Measurements from ENCODE around the gene UCN2. TPM values are rescaled to one million over a fixed set of nuclear protein-coding genes. Genes with fewer than 3 reads are reported as not detected.
"Not testable (repeated sequence)": the region's sequence is repeated elsewhere in the genome, so short reads cannot be mapped to it uniquely, and the experiment has no call there.

The UCN2 gene
- polyA plus RNA-seq, 3 donors: 0.26 to 0.51 (median 0.40) TPM

DNA sequence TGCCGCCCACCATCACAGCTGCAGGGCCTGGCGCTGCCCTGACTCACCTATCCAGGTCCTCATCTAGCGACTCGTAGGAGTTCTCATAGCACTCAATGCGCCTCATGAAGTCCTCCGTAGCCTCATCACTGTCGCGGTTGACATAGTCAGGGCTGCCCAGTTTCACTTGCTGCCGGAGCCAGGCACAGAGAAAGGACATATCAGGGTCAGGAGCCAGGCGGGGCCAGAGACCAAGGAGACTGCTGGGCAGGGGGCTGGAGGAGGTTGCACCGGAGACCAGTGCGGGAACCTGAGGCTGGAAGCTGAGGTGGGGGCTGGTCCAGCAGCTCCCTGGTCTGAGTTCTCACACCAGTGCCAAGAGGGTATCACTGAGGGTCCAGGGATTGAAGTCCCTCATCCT, 25.1 kb downstream of the UCN2 start:
- no peak for DNase-seq

DNA sequence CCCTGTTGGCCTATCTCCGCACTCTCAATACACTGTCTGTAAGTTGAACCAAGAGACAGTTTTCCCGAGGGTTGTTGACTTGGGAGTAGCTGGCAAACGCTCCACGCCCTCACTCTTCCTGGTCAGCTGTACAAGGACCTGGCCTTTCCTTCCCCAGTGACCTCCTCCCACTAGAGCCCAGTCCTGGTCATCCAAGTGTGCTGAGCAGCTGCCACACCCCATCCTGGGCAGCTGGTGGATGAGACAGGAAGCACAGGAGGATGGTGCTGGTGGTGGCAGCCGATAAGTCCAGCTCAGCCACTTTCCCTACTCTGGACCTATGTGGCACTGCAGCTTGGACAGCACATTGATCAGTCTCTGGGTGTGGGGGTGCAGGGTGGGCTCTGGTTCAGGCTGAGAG, 26.8 kb downstream of the UCN2 start:
- DNase-seq: no peak

DNA sequence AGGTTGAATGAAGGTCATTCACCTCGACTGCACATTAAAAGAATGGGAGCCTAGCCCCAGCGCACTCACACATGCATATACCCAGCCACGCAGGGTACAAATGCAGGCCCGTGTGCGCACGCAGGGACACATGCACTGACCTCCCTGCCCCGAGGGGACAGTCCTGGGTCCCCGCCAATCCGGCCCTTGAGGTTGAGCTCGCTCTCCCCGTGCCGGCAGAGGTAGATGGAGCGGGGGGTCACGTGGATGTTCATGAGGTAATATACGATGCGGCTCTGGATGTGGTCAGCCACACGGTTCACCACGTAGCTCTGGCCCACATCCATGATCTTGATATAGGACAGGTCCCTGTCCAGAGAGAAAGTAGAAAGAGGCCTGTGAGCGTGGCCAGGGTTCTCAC, 27.5 kb downstream of the UCN2 start:
- no peak for DNase-seq

DNA sequence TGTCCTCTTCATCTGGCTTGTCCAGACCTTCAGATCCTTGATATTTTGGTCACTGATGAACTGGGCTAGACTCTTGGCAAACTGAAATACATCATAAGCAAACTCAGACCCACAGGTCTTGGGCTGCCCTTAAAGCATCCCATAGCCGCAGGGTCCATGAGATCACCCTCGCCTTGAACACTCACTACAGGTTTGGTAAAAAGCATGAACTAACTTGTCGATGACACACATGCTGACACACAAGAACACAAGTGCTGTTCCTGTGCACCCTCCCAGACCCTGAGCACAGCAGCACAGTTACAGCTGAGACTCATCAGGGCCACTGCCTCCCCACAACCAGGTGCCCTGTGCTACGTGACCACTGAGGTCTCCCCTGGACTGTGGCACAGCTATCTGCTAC, 28.0 kb downstream of the UCN2 start:
- no peak for DNase-seq

DNA sequence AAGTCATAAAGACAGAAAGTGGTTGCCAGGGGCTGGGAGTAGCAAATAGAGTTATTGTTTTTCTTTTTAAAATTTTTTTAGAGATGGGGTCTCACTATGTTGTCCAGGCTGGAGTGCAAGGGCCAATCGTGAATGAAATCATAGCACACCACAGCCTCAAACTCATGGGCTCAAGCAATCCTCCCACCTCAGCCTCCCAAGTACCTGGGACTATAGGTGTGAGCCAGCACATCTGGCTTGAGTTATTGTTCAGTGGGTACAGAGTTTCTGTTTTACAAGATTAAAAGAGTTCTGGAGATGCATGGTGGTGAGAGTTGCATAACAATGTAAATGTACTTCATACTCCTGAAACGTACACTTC, 30.6 kb downstream of the UCN2 start:
- DNase-seq: no peak

DNA sequence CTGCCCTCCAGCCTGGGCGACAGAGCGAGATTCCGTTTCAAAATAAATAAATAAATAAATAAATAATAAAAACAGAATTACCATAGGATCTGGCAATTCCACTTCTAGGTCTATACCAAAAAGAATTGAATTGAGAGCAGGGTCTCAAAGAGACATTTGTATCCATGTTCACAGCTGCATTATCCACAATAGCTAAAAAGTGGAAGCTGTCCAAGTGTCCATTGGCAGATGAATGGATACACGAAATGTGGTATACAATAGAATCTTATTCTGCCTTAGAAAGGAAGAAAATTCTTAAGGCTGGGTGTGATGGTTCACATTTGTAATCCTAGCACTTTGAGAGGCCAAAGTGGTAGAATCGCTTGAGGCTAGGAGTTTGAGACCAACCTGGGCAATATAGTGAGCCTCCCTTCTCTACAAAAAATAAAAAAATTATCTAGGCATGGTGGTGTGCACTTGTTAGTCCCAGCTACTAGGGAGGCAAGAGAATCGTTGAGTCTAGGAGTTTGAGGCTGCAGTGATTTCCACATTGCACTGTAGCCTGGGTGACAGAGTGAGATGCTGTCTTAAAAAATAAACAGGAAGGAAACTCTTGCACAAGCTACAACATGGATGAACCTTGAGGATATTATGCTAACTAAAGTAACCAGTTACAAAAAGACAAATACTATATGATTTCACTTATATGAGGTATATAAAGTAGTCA, 31.2 kb downstream of the UCN2 start:
- no peak for DNase-seq

DNA sequence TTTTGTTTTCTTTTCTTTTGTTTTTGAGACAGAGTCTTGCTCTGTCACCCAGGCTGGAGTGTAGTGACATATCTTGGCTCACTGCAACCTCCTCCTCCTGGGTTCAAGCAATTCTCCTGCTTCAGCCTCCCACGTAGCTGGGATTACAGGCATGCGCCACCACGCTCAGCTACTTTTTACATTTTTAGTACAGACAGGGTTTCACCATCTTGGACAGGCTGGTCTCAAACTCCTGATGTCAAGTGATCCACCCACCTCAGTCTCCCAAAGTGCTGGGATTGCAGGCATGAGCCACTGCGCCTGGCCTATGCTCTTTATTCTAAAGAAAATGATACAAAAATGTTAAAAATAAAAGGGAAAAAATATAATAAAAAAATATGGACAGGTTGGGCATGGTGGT, 32.9 kb downstream of the UCN2 start:
- not testable (repeated sequence) for DNase-seq

DNA sequence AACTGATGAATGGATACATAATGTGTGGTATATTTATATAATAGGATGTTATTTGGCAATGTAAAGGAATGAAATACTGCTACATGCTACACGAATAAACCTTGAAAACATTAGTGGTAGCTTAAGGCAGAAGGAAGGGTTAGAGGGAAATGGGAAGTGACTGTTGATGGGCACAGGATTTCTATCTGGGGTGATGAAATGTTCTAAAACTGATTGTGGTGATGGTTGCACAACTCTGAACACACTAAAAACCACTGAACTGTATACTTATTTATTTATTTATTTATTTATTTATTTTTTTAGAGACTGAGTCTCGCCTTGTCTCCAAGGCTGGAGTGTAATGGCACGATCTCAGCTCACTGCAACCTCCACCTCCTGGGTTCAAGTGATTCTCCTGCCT, 34.8 kb downstream of the UCN2 start:
- DNase-seq: no peak

DNA sequence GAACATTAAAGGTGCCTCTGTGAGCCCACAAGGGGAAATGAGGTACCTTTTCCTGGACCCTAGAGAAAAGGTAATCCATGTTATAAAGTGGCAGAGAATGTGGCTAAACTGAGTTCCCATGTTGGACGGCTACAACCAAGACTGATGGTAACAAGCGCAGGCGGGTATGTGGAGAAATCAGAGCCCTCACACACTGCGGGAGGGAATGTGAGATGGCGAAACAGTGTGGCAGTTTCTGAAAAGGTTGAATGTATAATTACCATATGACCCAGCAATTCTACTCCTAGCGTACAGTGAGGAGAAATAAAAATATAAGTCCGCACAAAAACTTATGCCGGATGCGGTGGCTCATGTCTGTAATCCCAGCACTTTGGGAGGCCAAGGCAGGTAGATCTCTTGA, 35.5 kb downstream of the UCN2 start:
- DNase-seq: no peak

DNA sequence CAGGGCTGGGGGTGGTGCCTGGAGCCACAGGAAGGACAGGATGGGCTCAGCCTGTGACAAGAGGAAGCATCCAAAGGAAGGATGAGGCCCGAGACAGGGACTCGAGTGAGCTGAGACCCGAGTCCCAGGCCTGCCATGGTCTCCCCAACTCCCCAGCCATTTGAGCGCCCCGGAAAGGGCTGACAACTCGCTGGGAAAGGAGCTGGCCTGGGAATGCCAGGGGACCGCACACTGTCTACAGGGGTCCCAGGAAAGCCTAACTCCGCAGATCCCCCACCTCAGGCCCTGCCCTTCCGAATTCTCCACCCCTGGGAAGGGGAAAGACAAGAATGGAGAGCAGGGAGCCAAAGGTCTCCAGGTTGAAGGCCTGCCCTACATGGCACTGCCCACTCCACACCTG, 38.6 kb downstream of the UCN2 start:
- no peak for DNase-seq

DNA sequence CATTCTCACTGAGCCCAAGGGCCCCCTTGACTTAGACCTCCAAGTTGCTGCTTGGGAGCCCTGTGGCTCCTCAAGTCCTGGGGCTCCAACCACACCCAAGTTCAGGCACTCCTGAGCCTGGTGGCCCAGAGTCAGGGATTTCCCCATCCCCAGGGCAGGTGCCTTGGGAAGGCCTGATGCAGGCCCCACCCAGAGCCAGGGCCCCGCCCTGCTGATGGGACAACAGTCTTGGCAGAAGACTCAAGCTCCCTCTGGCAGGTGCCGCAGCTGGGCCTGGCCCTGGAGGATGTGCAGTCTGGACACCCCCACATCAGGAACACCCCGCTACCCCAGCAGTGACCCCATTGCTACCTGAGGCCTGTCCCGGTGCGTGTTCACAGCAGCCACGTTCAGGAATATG, 41.9 kb downstream of the UCN2 start:
- no peak for DNase-seq

DNA sequence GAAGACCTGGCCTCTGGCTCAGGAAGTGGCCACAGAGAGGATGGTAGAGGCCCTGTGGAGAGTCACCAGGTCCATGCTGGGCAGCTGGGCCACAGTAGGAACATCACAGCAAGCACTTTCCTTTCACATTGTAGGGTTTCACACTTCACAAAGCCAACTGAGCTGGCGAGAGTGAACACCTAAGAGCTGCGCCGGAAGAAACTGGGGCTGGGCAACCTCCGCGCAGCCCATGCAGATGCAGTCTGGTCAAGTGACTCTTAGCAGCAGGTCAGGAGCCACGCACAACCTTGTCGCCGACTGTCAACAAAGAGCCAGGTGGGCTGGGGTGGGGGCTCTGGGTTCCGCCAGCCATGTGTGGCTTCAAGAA, 44.3 kb downstream of the UCN2 start:
- no peak for DNase-seq

DNA sequence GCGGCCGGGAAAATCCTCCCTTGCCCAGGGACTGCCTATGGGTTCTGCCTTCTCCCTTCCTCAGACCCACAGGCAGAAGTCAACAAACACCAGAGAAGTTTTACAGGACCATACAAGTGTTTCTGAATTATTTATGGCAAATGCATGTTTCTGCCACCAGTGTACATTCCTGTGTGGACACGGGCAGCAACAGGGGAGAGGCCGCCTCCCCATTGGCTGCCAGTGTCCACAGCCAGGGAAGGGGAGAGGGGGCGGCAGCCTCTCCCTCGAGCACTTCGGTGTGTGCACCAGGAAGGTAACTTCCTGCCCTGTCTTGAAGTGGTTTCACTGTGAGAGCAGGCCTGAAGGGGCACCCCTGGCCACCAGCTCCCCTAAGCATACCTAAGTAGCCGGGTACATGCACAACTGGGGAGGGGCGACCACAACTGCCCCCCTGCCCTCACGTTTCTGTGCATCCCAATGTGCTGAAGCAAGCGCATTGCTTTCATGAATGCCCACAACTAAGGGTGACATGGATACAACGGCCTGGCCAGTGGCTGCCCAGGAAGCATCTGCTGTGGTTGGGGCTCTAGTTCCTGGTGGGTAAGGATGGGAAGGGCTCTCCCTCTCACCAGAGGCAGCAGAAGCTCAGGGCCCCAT, 44.8 kb downstream of the UCN2 start:
- no peak for DNase-seq

DNA sequence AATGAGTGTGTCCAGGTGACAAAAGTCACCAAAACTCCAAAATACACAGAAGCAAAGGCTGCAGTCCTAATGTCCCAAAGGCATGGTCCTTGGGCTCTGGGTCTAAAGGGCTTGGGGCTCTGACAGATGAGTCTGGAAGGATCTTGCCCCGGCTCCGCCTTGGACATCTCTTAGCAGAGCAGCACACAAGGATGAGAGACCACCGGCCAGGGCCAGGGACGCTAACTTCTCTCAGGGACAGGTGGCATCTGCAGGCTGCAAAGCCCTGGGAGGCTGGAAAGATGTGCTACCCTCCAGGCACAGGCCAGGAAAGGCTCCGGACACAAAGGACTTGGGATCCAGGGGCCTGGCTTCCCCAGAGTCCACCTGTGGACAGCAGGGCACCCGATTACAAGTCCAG, 45.5 kb downstream of the UCN2 start:
- DNase-seq: no peak

DNA sequence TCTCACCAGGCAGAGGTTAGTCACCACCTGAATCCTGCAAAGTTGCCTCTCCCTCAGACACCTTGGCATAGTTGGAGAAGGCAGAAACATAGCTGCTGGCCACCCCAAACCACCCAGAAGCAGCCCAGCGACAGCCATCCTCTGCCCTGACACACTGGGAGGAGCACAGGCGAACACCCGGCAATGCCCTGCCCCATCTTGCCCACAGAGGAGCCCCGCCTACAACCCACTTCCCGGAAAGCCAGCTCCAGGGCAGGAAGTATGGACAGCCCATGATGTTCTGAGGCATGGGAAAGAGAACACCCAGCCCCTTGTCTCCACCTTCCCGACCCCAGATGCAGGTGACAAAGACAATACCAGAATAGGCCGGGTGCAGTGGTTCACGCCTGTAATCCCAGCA, 47.0 kb downstream of the UCN2 start:
- no peak for DNase-seq

DNA sequence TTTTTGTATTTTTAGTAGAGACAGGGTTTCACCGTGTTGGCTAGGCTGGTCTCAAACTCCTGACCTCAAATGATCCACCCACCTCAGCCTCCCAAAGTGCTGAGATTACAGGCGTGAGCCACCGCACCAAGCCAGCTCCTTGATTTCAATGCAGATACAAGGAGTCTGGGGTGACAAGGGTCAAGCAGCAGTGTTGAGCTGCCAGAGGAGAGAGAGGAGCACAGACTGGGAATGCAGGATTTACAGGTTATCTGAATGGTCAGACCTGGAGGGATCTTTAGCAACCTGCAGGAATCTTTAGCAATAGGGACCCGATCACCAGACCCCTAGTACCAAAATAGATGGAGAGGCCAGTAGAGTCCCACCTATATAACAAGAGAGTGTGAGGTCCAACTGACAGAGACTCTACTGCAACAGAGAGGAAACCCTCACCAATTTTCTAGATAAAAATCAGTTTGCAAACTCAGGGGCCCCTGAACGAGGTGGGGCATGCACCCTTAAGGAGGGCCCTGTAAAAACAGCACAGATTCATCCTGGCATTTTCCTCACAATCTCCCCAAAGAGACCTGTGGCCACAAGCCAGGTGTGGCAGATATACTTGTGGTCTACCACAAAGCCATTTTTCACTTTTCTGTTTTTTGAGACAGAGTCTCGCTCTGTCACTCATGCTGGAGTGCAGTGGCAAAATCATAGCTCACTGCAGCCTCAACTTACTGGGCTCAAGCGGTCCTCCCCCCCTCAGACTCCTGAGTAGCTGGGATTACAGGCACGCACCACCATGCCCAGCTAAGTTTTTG, 49.0 kb downstream of the UCN2 start:
- DNase-seq: no peak

Other genes starting within 250 kb of the UCN2 start
- under 1 TPM in 2 of 3 donors, not detected in 1; 0.33 to 0.95 TPM for gene SPINK8, start 230.1 kb downstream of the UCN2 start, polyA plus RNA-seq (ENCODE audit: insufficient read length in 3 of 3)
- gene FBXW12, start 191.6 kb downstream of the UCN2 start, polyA plus RNA-seq (ENCODE audit: insufficient read length in 3 of 3): 1 to 10 TPM in 2 of 3 donors, under 1 TPM in 1; 0.34 to 1.2 (median 1.1) TPM
- 100 to 1,000 TPM; 181 to 239 (median 234) TPM for gene PLXNB1, start 133.7 kb downstream of the UCN2 start, polyA plus RNA-seq (ENCODE audit: insufficient read length in 3 of 3)
- gene CCDC51, start 123.7 kb downstream of the UCN2 start, polyA plus RNA-seq (ENCODE audit: insufficient read length in 3 of 3): 10 to 100 TPM; 28.7 to 32.9 (median 29.2) TPM
- gene TMA7, start 123.5 kb downstream of the UCN2 start, polyA plus RNA-seq (ENCODE audit: insufficient read length in 3 of 3): 100 to 1,000 TPM; 250 to 316 (median 307) TPM
- 10 to 100 TPM; 12.3 to 14.3 (median 13.2) TPM for gene ATRIP, start 117.0 kb downstream of the UCN2 start, polyA plus RNA-seq (ENCODE audit: insufficient read length in 3 of 3)
- 100 to 1,000 TPM; 101 to 126 (median 109) TPM for gene SHISA5, start 59.6 kb downstream of the UCN2 start, polyA plus RNA-seq (ENCODE audit: insufficient read length in 3 of 3)
- 1 to 10 TPM; 5.3 to 6.2 (median 6.0) TPM for gene PFKFB4, start 7.0 kb downstream of the UCN2 start, polyA plus RNA-seq (ENCODE audit: insufficient read length in 3 of 3)
- gene COL7A1, start 31.5 kb upstream of the UCN2 start, polyA plus RNA-seq (ENCODE audit: insufficient read length in 3 of 3): 10 to 100 TPM; 24.4 to 31.6 (median 24.8) TPM
- 100 to 1,000 TPM; 310 to 328 (median 322) TPM for gene UQCRC1, start 45.9 kb upstream of the UCN2 start, polyA plus RNA-seq (ENCODE audit: insufficient read length in 3 of 3)
- gene TMEM89, start 58.0 kb upstream of the UCN2 start, polyA plus RNA-seq (ENCODE audit: insufficient read length in 3 of 3): not detected
- 10 to 100 TPM; 27.4 to 34.6 (median 33.1) TPM for gene SLC26A6, start 71.7 kb upstream of the UCN2 start, polyA plus RNA-seq (ENCODE audit: insufficient read length in 3 of 3)
- 1 to 10 TPM; 1.2 to 1.6 (median 1.3) TPM for gene CELSR3, start 99.1 kb upstream of the UCN2 start, polyA plus RNA-seq (ENCODE audit: insufficient read length in 3 of 3)
- 10 to 100 TPM; 21.0 to 22.8 (median 22.7) TPM for gene NCKIPSD, start 122.1 kb upstream of the UCN2 start, polyA plus RNA-seq (ENCODE audit: insufficient read length in 3 of 3)
- 100 to 1,000 TPM; 200 to 263 (median 240) TPM for gene IP6K2, start 153.4 kb upstream of the UCN2 start, polyA plus RNA-seq (ENCODE audit: insufficient read length in 3 of 3)

Measured in renal pelvis (tissue), 4 donors.